NT2/D1 (cell line): ENCODE measurements around the gene GINS3.

Source experiments
- SUZ12 ChIP-seq: IDR thresholded peaks from 2 replicates; pipeline ENCODE4 v1.6.1; 2011; ENCODE audit not compliant: insufficient read length, insufficient read depth; ENCODE audit errors: extremely low read depth
- ZNF274 ChIP-seq: IDR thresholded peaks from 2 replicates; pipeline ENCODE4 v1.6.1; 2011; ENCODE audit warnings: mild to moderate bottlenecking, low read depth, low read length

- no peak for TF ChIP-seq ZNF274
- no peak for TF ChIP-seq SUZ12
Observed at GRCh38 chr16:58454178-58454577, 61.9 kb downstream of the GINS3 start.
